NCI-H1105 treated with DMSO at 0.1 percent for 48 hours (cell line): ENCODE data around the gene COG3.

Experiments used
- DNase-seq: peaks from one replicate; lab custom pipeline; 2025; lab: John Stamatoyannopoulos, UW

The COG3 gene

DNA sequence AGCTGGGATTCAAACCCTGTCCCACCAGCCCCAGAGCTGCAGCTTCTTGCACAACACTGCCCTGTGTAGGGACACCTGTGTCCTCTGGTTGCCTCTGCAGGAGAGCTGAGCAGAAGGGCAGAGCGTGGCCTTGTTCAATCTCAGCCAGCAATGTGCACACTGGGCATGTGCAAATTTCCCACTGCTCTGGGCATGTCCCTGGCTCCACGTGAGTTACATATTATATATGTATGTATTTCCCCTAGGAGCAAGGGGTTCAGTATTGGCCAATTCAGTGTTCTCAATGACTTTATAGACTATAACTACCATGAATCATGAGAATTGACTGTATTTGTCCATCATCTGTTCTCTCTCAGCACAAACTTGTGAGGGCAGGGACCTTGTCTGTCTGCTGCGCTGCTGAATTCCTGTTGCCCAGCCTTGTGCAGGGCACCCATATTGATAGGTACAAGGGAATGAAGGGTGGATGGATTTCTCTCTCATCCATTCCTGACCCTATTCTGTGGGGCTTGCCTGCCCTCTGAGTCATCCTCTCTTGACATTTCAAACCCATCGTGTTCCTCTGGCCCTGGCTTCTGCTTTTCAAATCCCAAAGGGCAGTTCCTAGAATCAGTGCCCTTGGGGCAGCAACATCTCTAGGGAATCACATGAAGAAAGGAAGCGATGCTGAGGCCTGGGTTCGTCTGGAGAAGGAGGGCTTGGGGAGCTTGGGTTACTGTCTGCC lies 81.1 kb downstream of the COG3 start:
- DNase-seq, result no peak

DNA sequence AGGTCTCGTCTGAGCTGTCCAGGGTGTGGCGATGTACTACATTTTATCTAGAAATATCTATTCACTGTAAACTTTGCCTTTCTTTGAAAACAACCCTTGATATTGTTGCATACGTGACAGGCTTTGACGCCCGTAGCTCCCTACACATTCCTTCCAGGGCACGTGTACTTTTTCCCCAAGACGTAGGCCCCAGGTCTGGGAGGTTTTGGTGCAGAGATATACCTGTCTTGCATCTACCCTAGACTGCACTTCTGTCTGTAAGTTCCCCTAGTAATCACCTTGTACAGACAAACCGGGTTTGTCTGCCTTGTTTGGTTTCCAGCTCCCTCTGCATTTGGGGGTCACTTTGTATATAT lies 81.6 kb downstream of the COG3 start:
- no peak for DNase-seq

DNA sequence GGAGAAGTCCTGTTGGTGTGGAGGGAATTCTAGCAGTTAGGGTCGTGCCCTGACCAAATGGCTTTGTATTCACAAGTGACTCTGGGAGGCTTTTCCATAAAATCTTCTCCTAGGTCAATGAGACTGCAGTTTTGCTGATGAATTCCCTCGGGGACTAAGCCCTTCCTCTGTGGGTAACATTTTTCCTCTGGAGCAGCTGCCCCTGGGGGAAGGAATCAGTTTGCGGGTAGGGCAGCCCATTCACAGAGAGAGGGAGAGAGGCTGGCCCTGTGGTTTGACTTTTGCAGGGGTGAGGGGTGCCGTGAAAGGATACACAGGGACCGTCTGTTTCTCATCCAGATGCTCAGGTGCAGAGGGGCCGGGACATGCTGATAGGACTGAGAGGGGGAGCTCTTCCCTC lies 83.5 kb downstream of the COG3 start:
- DNase-seq, result no peak

DNA sequence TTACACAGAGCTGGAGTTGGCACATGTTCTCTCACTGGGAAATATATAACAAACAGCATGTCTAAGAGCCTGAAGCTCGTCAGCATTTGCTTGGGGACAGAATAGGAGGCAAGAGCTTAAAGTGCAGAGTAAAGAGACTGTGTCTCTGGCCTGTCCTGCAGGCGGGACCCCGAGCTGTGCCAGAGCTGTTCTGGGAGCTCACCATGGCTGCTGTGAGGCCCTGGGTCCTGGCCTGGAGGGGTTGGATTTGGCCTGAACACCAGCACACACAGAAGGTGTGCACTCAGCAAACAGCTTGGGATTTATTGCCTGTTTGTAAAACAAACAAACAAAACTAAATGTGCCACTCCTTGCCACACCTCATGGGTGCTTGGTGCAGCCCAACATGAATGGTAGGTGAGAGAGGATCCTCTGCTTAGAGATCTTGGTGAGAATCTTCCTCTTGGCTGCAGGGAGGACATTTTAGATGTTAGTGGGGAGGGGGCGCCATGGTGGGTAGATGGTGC lies 89.9 kb downstream of the COG3 start:
- no peak for DNase-seq

DNA sequence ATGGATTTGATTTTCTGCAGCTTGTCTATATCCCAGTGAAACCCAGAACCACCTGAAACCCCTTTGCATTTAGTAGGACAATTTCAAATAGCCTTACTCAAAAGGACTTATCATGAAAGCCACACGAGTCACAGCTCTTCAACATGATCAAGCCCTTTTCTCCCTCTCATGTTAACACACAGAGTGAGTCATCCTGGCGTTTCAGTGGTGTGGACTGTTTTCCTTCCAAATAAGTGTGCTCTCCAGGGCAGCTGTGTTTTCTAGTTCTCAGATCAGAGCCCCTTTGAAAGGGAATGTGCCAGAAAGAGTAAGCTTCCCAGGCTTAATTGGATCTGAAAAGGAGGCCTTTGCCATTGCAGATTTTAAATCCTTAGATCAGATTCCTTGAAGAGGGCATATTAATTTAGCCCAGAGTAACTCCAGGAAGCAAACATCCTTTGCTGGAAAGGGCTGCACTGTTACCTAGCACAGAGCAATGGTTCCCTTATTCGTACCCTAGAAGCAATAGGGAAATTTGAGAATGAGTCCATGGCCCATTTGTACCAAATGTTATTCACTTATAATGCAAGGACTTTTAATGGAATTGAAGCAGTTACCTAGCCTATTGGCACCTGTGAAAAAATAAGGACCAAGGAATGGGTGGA lies 99.5 kb downstream of the COG3 start:
- DNase-seq, result no peak

DNA sequence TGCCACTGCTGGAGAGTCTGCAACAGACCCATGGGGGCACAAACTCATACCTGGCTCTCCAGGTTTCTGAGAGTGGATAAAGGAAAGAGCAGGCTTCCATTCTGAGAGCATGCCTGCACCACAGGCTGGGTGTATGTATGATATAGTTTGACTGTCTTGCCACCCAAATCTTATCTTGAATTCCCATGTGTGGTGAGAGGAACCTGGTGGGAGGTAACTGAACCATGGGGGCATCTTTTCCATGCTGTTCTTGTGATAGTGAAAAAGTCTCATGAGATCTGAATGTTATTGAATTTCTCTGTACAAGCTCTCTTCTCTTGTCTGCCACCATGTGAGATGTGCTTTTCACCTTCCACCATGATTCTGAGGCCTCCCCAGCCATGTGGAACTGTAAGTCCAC lies 100.6 kb downstream of the COG3 start:
- no peak for DNase-seq

DNA sequence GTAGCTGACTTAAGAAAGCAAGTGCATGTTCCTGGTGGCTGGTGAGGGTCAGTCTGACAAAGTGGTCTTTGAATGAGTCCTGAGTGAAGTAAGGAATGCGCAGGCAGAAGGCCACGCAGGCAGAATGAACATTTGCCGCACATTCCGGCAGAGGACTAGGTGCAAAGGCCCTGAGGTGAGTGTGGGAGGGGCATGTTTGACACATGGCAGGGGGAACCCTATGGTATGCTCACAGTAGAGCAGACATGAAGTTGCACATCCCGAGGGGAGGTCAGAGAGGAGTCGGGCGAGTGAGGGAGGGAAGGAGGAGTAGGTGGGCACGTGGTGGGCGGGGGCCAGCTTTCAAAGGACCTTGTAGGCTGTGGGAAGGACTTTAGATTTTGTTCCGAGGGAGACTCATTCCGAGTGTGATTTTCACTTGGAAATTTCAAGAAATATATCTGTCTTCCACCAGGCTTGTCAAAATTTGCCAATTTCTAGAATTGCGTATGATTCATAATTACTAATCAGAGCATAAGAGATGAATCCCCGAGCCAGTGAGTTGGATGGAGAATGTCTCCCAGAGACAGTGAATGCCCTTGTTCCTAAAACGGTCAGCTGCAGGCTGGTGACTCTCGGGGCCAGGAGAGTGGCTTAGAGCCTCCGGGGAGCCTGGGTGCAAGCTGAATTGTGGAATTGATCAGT lies 110.5 kb downstream of the COG3 start:
- DNase-seq, result no peak

DNA sequence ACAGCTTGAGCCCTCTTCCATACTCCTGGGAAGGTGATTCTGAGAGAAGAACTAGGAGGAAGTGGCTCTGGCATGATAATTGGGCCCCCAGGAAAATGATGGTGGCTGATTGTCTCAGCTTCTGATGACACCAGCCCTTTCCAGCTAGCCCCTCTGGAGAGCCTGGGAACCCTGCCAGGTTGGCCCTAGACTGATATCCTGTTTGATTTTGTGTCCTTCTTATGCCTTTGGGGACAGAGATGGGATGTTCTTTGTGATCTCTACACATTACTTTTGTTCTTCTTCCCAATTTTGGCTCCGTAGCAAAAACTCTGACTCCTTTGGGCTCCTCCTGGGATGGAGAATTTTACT lies 111.1 kb downstream of the COG3 start:
- DNase-seq, result no peak

DNA sequence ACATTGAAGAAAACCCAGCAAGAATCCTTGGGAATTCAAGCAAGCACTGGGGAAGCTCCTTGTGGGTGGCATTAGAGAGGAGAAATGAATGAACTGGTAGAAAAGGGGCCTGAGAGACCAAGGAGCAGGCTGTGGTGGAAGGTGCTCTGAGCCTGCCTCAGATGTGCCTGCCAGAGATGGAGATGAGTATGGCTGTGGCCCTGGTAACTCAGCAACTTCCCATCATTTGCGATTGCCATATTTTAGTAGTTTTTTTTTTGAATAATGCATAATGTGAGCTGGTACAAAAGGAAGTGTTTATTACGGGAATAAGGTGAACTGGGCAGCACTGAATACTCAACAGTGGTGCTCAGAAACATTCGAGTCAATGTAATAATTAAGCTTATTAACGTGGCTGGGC lies 111.7 kb downstream of the COG3 start:
- no peak for DNase-seq

DNA sequence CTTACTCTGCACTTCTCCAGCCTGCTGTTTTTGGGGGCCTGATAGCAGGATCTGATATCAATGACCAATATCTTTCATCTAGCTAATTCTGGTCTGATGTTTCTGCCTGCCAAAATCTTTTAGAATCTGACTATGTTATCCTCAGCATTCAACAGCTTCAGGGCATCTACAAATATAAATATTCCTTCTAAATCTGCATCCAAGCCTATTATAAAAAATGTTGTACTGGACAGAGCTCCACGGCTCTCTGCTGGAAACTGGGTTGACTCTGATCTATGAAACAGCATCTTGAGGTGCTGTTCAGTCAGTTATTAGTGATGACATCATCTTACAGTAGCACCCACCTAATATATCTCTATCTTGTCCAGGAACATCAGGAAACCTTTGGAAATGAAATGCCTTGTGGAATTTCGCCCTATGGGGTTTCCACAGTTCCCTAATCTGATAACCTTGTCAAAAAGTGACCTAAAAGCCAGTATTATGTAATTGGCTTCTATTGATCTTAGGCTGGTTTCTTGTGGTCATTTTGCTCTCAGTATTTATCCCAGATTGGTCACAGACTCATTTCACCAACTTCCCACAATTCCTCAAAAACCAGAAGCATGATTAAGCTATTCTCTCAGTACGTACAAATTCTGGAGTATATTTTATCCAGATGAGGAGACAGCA lies 117.8 kb downstream of the COG3 start:
- DNase-seq, result no peak

DNA sequence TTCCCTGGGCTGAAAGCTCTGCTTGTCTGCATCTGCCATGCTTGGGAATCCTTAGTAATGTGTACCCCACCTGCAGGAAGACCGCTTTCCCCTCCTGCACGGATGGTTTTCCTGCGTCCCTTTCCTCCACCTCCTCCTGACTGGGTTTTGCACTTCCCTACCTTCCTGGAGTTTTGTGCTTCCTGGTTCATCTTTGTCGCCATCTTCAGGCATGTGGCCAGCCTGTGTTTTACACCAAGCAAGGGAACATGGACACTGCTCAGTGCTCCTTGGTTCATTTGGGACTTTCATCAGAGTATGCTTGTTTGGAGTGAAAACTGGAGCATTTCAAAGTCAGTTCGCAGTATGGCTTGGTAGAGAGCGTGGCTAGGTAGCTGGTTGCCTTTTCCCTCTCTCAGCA lies 120.1 kb downstream of the COG3 start:
- no peak for DNase-seq
